Esophagus muscularis mucosa (tissue), 3 donors: ENCODE measurements around the gene ZNF827.

ENCODE experiments used
- CTCF ChIP-seq, 3 experiments: fragments of 200-600 bp in 2 of 3; fragments of 450-650 bp in 1 of 3; sonication (generic) in 2 of 3; IDR thresholded peaks; one replicate each; pipeline ENCODE4 v1.5.1; 2017 to 2019; ENCODE audit warnings: antibody characterized with exemption in 3 of 3, mild to moderate bottlenecking in 2 of 3, moderate library complexity in 1 of 3
- EP300 ChIP-seq: sonication (generic); formaldehyde crosslinking; IDR thresholded peaks from one replicate; pipeline ENCODE4 v1.6.1; 2017; ENCODE audit warnings: antibody characterized with exemption

- no peak for TF ChIP-seq EP300
- TF ChIP-seq CTCF (IDR thresholded peaks at IDR 0.05), result no peak
Observed at GRCh38 chr4:145785391-145786008, 153.1 kb downstream of the ZNF827 start.
